GM13977 (cell line): Measurements from ENCODE around the gene SOCS6.

Source experiments
- DNase-seq: peaks from one replicate; pipeline ENCODE4 v3.0.0; 2012; ENCODE audit warnings: low spot score
- in situ Hi-C: fragments of 300-500 bp; cut with MboI; formaldehyde crosslinking; loops from one replicate; pipeline ENCODE4 v1.12.0; 2022; ENCODE audit warnings: low sequenced_read_pairs, low pct_unique_long_range_greater_than_20kb, mixed read lengths, inconsistent platforms; ENCODE audit not compliant: unreplicated experiment
- TF ChIP-seq, protein P1 (sequence below): IDR thresholded peaks from 2 replicates; pipeline ENCODE4 v1.5.1; 2012; ENCODE audit warnings: mild to moderate bottlenecking, control low read depth; ENCODE audit not compliant: insufficient read depth; ENCODE audit errors: extremely low read depth, missing control alignments

SOCS6 gene

GRCh38 chr18:70330887-70331286, 42.0 kb downstream of the SOCS6 start:
- no peak for DNase-seq

DNA sequence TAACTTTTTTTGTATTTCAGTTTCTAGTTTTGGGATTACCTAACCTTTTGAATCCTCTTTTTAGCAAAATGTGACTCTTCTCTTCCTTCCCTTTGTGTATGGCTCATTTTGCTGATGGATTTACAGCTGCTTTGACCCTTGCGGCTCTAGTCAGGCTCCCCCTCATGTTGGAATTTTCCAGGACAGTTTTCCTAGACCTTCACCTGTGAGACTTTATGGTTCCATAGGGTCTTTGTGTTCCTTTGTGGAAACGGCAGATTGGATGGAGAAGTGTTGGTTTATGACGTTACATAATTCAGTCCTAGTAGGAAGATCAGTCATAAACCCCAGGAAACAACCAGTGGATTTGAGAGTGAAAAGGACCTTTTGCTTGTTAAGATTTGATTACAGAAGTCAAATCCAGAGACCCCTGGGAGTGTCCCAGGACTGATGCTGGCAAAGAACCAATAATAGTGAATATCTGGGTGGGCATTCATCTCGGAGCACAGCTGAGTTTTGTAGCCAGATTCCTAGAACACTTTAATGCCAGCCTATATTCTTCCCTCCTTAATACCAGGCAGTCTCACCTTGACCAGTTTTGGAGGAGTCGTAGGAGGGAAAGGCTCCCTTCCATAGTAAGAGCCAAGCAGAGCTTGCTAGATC, 42.7 kb downstream of the SOCS6 start:
- DNase-seq, result no peak
- TF ChIP-seq, protein P1, sequence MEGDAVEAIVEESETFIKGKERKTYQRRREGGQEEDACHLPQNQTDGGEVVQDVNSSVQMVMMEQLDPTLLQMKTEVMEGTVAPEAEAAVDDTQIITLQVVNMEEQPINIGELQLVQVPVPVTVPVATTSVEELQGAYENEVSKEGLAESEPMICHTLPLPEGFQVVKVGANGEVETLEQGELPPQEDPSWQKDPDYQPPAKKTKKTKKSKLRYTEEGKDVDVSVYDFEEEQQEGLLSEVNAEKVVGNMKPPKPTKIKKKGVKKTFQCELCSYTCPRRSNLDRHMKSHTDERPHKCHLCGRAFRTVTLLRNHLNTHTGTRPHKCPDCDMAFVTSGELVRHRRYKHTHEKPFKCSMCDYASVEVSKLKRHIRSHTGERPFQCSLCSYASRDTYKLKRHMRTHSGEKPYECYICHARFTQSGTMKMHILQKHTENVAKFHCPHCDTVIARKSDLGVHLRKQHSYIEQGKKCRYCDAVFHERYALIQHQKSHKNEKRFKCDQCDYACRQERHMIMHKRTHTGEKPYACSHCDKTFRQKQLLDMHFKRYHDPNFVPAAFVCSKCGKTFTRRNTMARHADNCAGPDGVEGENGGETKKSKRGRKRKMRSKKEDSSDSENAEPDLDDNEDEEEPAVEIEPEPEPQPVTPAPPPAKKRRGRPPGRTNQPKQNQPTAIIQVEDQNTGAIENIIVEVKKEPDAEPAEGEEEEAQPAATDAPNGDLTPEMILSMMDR, result no peak
- in situ Hi-C loops, result no loop called here

More at GRCh38 chr18:70330887-70331286, 42.0 kb downstream of the SOCS6 start:
- in situ Hi-C loops, result no loop called here
- TF ChIP-seq, protein P1, result no peak

GRCh38 chr18:70332694-70333093, 43.8 kb downstream of the SOCS6 start:
- TF ChIP-seq, protein P1, result no peak
- no peak for DNase-seq
- in situ Hi-C loops, result no loop called here

GRCh38 chr18:70333316-70333715, 44.5 kb downstream of the SOCS6 start:
- in situ Hi-C loops, result no loop called here
- no peak for DNase-seq
- TF ChIP-seq, protein P1, result no peak

- in situ Hi-C loops, result no loop called here
- TF ChIP-seq, protein P1, result no peak
- no peak for DNase-seq
These were observed 44.9 kb downstream of the SOCS6 start for GRCh38 chr18:70333757-70334156.

GRCh38 chr18:70334264-70334663, 45.4 kb downstream of the SOCS6 start:
- TF ChIP-seq, protein P1, result no peak
- DNase-seq, result no peak
- in situ Hi-C loops, result no loop called here
